A549 (cell line): ENCODE measurements around the gene THOC5. TPM values are rescaled to one million over a fixed set of nuclear protein-coding genes. Genes with fewer than 3 reads are reported as not detected.
A peak's percentile ranks its signal among the peaks of the same experiment; 100 is the strongest.
"Not testable (repeated sequence)": the region's sequence is repeated elsewhere in the genome, so short reads cannot be mapped to it uniquely, and the experiment has no call there.

Experiments
- ATAC-seq, 2 experiments: fragments of 200-7000 bp in 1 of 2; fragments of >200 bp in 1 of 2; cut with Nextera tagmentation in 1 of 2; cut with Tn5 transposase in 1 of 2; 3 replicates each; pipeline versions ENCODE4 v1.8.0 to v1.9.1; 2018 to 2020; ENCODE audit warnings: mild to moderate bottlenecking in 1 of 2, moderate library complexity in 1 of 2
- CTCF ChIA-PET: fragments of 300-600 bp; sonication (Branson Sonifier 250); formaldehyde crosslinking; extraction: SDS; loops from one replicate; lab custom pipeline; 2021; ENCODE audit warnings: antibody characterized with exemption, inconsistent platforms; lab: Yijun Ruan, JAX
- POLR2A ChIA-PET: fragments of 350-600 bp; formaldehyde crosslinking; extraction: SDS; loops from one replicate; lab custom pipeline; 2021; ENCODE audit warnings: antibody characterized with exemption, inconsistent platforms; lab: Yijun Ruan, JAX
- DNase-seq, 2 experiments: peaks; one replicate each; pipeline versions ENCODE4 v3.0.0 to v3.0.0-alpha.2; 2011 to 2016; ENCODE audit warnings: low read depth in 1 of 2, low spot score in 1 of 2
- FAIRE-seq: peaks from 2 replicates; lab custom pipeline; 2011; peaks lifted over from hg19 to GRCh38; lab: Jason Lieb, UNC
- H3K27ac ChIP-seq, 2 experiments: fragments of >200 bp; sonication (Bioruptor Twin); formaldehyde crosslinking; 3 replicates each; pipeline ENCODE4 v1.5.1; 2016 to 2017
- H3K4me1 ChIP-seq: fragments of >200 bp; sonication (Bioruptor Twin); formaldehyde crosslinking; 3 replicates; pipeline ENCODE4 v1.6.1; 2016
- H3K4me2 ChIP-seq: fragments of >200 bp; sonication (Bioruptor Twin); formaldehyde crosslinking; 3 replicates; pipeline ENCODE4 v1.6.1; 2016
- H3K4me3 ChIP-seq: fragments of >200 bp; sonication (Bioruptor Twin); formaldehyde crosslinking; 3 replicates; pipeline ENCODE4 v1.5.1; 2016
- H3K9me3 ChIP-seq: fragments of >200 bp; sonication (Bioruptor Twin); formaldehyde crosslinking; 3 replicates; pipeline ENCODE4 v1.6.1; 2016
- E2F6 ChIP-seq: IDR thresholded peaks from 2 replicates; pipeline ENCODE4 v1.6.1; 2012; ENCODE audit warnings: low read depth, borderline replicate concordance
- EHMT2 ChIP-seq: fragments of 200-600 bp; sonication (generic); IDR thresholded peaks from 2 replicates; pipeline ENCODE4 v1.6.1; 2016; ENCODE audit warnings: antibody characterized with exemption, low read depth, mild to moderate bottlenecking, moderate library complexity
- ESRRA ChIP-seq: fragments of 150-350 bp; IDR thresholded peaks from 2 replicates; pipeline ENCODE4 v1.6.1; 2014; ENCODE audit warnings: mild to moderate bottlenecking, low read length, borderline replicate concordance
- FOSB ChIP-seq: fragments of 250-450 bp; sonication (Bioruptor Pico); IDR thresholded peaks from 2 replicates; pipeline ENCODE4 v1.5.0; 2020; ENCODE audit warnings: mild to moderate bottlenecking, moderate library complexity
- FOXS1 ChIP-seq: fragments of 250-450 bp; sonication (Bioruptor Pico); IDR thresholded peaks from 2 replicates; pipeline ENCODE4 v1.5.0; 2020; ENCODE audit warnings: mild to moderate bottlenecking, moderate library complexity
- GATA3 ChIP-seq: IDR thresholded peaks from 2 replicates; pipeline ENCODE4 v1.6.1; 2012; ENCODE audit warnings: borderline replicate concordance
- HDAC2 ChIP-seq: fragments of 200-600 bp; sonication (generic); IDR thresholded peaks from 2 replicates; pipeline ENCODE4 v1.6.1; 2016
- HEYL ChIP-seq: fragments of 250-450 bp; sonication (Bioruptor Pico); IDR thresholded peaks from 2 replicates; pipeline ENCODE4 v1.8.0; 2021; ENCODE audit warnings: mild to moderate bottlenecking, moderate library complexity
- HOXA7 ChIP-seq: fragments of 250-450 bp; sonication (Bioruptor Pico); IDR thresholded peaks from 2 replicates; pipeline ENCODE4 v1.5.0; 2020; ENCODE audit warnings: mild to moderate bottlenecking, moderate library complexity
- HOXB5 ChIP-seq: fragments of 250-450 bp; sonication (Bioruptor Pico); IDR thresholded peaks from 2 replicates; pipeline ENCODE4 v1.5.0; 2020; ENCODE audit warnings: mild to moderate bottlenecking, moderate library complexity
- JUN ChIP-seq, 2 experiments: fragments of >200 bp; sonication (Bioruptor Twin); formaldehyde crosslinking; IDR thresholded peaks; 2 replicates in 1 of 2; 3 replicates in 1 of 2; pipeline ENCODE4 v1.6.1; 2016 to 2017
- JUNB ChIP-seq: fragments of >200 bp; sonication (Bioruptor Twin); formaldehyde crosslinking; IDR thresholded peaks from 2 replicates; pipeline ENCODE4 v1.6.1; 2016
- KDM1A ChIP-seq: fragments of 200-600 bp; sonication (generic); IDR thresholded peaks from 2 replicates; pipeline ENCODE4 v1.6.1; 2016; ENCODE audit warnings: low read depth, mild to moderate bottlenecking
- MAX ChIP-seq: IDR thresholded peaks from 2 replicates; pipeline ENCODE4 v1.6.1; 2012
- NR3C1 ChIP-seq: fragments of >200 bp; sonication (Bioruptor Twin); formaldehyde crosslinking; IDR thresholded peaks from 3 replicates; pipeline ENCODE4 v1.6.1; 2017
- PBX3 ChIP-seq: IDR thresholded peaks from 2 replicates; pipeline ENCODE4 v1.6.1; 2012
- POLR2A ChIP-seq: IDR thresholded peaks from 2 replicates; pipeline ENCODE4 v1.6.1; 2012; ENCODE audit warnings: mild to moderate bottlenecking, low read length
- RARB ChIP-seq: fragments of 250-450 bp; sonication (Bioruptor Pico); IDR thresholded peaks from 2 replicates; pipeline ENCODE4 v1.8.0; 2021; ENCODE audit warnings: mild to moderate bottlenecking, moderate library complexity
- RFX5 ChIP-seq: fragments of 450-650 bp; IDR thresholded peaks from 2 replicates; pipeline ENCODE4 v1.7.1; 2014; ENCODE audit warnings: antibody characterized with exemption, mild to moderate bottlenecking, moderate library complexity
- RNF2 ChIP-seq: fragments of 200-600 bp; sonication (generic); IDR thresholded peaks from 2 replicates; pipeline ENCODE4 v1.6.1; 2016; ENCODE audit warnings: low read depth, mild to moderate bottlenecking, antibody characterized with exemption, moderate library complexity, borderline replicate concordance
- TFCP2L1 ChIP-seq: fragments of 250-450 bp; sonication (Bioruptor Pico); IDR thresholded peaks from 2 replicates; pipeline ENCODE4 v1.5.0; 2021; ENCODE audit warnings: mild to moderate bottlenecking
- TP53 ChIP-seq: fragments of 250-450 bp; sonication (Bioruptor Pico); IDR thresholded peaks from 2 replicates; pipeline ENCODE4 v1.5.0; 2021; ENCODE audit warnings: mild to moderate bottlenecking, moderate library complexity
- ZFP36 ChIP-seq: fragments of 450-650 bp; IDR thresholded peaks from 2 replicates; pipeline ENCODE4 v1.6.1; 2014; ENCODE audit warnings: borderline replicate concordance; ENCODE audit not compliant: partially characterized antibody
- ZNF302 ChIP-seq: fragments of 250-450 bp; sonication (Bioruptor Pico); IDR thresholded peaks from 2 replicates; pipeline ENCODE4 v1.9.0; 2021; ENCODE audit warnings: inconsistent platforms, mild to moderate bottlenecking, moderate library complexity
- WGBS: methylation state at CpG from one replicate; pipeline ENCODE4 v1.1.6; 2017; ENCODE audit errors: missing lambda C conversion rate; 5-methylcytosine and 5-hydroxymethylcytosine counted together
- polyA plus RNA-seq, 4 experiments: library from polyadenylated mRNA; depleted of rRNA in 3 of 4; stranded (reverse); fragments of >200 nt; fragmentation: RNase III in 1 of 4; extraction: RNeasy Plus Mini Kit Qiagen cat#74134 plus additional on column Dnase treatment in 1 of 4; gene quantifications; 2 replicates in 3 of 4; 3 replicates in 1 of 4; pipeline ENCODE4 v1.2.3, GENCODE V29; 2011 to 2017
- TF ChIP-seq, protein P1 (sequence below): fragments of 450-650 bp; IDR thresholded peaks from 2 replicates; pipeline ENCODE4 v1.6.1; 2014; ENCODE audit warnings: antibody characterized with exemption

THOC5 gene
- polyA plus RNA-seq, 2 of the 4 experiments (the other 2 are of a cell fraction): 24.1 to 43.3 TPM

DNA sequence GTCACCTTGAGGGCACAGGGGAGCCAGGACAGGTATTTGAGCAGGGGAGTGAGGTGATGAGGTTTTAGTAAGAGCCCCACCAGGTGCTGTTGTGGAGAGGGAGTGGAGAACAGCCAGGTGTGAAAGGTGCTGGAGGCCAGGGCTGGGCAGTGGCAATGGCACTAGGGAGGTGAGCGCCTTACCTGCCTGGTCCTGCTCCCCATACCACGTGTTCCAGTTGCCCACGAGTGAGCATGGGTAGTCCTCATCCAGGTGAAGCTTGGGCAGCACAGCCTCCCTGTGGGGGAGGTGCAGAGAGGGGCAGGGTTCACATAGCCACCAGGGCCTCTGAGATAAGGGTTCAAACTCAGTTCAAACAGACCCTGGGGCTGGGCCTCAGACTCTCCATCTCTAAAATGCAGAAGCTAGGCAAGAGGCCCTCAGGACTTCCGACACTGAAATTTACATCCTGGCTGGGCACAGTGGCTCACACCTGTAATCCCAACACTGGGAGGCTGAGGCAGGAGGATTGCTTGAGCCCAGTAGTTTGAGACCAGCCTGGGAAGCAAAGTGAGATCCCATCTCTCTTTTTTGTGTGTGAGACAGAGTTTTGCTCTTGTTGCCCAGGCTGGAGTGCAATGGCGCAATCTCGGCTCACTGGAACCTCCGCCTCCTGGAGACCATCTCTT is 15.6 kb upstream of the THOC5 start:
- 84% methylated on average over 6 of the region's 7 CpGs for WGBS
- Histone ChIP-seq H3K9me3 (no peaks in the 10 kb centered on the region), H3K4me3 (no peak overlapping the region), H3K4me2 (no peak overlapping the region), H3K27ac (no peak overlapping the region), H3K4me1 (no peaks in the 10 kb centered on the region)
- DNase-seq (no peak), ATAC-seq (no peak), FAIRE-seq (no peak)
- CTCF ChIA-PET: interaction anchor here (0.6 to 5.5 kb wide), 2 partner anchors 8 to 15 kb away, joined by 3 to 20 read pairs; partner anchors contain the start of gene THOC5
- TF ChIP-seq JUN (IDR thresholded peaks at IDR 0.05): no peak
- no peak for TF ChIP-seq EHMT2
- TF ChIP-seq ZNF302 (CRISPR knock-in tag): no peak
- no peak for TF ChIP-seq HOXA7
- TF ChIP-seq RFX5: no peak
- no peak for TF ChIP-seq NR3C1
- no peak for TF ChIP-seq TFCP2L1 (CRISPR knock-in tag)
- TF ChIP-seq FOXS1 (CRISPR knock-in tag): no peak
- TF ChIP-seq ZFP36: no peak
- TF ChIP-seq RNF2: no peak
- no peak for TF ChIP-seq HEYL (CRISPR knock-in tag)
- POLR2A ChIA-PET: no interaction called here

- no peak for FAIRE-seq
- POLR2A ChIA-PET: no interaction called here
- Histone ChIP-seq H3K27ac (no peak overlapping the region), H3K4me2 (no peak overlapping the region)
- 92% methylated on average over 7 of the region's 7 CpGs for WGBS
- TF ChIP-seq, protein P1, sequence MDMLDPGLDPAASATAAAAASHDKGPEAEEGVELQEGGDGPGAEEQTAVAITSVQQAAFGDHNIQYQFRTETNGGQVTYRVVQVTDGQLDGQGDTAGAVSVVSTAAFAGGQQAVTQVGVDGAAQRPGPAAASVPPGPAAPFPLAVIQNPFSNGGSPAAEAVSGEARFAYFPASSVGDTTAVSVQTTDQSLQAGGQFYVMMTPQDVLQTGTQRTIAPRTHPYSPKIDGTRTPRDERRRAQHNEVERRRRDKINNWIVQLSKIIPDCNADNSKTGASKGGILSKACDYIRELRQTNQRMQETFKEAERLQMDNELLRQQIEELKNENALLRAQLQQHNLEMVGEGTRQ: no peak
- peak; percentile 93 for TF ChIP-seq ZFP36
- TF ChIP-seq, all 56 proteins: peak for 1
- Histone ChIP-seq H3K4me3 (no peak overlapping the region), H3K9me3 (no peaks in the 10 kb centered on the region), H3K4me1 (no peaks in the 10 kb centered on the region)
- no peak for ATAC-seq
- no peak for DNase-seq
- CTCF ChIA-PET: interaction anchor here (1.1 to 5.5 kb wide), 4 partner anchors 9 to 58 kb away, joined by 3 to 20 read pairs (median 4); partner anchors contain the start of gene THOC5
These were observed 13.8 kb upstream of the THOC5 start for GRCh38 chr22:29567338-29567737.

DNA sequence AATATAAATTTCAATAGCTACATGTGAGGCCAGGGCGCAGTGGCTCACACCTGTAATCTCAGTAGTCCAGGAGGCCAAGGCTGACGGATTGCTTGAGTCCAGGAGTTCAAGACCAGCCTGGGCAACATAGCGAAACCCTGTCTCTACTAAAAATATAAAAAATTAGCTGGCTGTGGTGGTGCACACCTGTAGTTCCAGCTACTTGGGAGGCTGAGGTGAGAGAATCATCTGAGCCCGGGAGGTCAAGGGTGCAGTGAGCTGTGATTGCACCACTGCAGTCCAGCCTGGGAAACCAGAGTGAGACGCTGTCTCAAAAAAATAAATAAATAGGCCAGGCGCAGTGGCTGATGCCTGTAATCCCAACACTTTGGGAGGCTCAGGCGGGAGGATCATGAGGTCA is 13.0 kb upstream of the THOC5 start:
- ATAC-seq, H3K4me3 ChIP-seq, H3K4me2 ChIP-seq, POLR2A ChIA-PET, H3K27ac ChIP-seq, H3K9me3 ChIP-seq, DNase-seq, H3K4me1 ChIP-seq, FAIRE-seq: not testable (repeated sequence)
- CTCF ChIA-PET: interaction anchor here (1.1 to 5.5 kb wide), 3 partner anchors 12 to 59 kb away, joined by 3 to 20 read pairs (median 5); partner anchors contain the start of gene THOC5
- 93% methylated on average over 7 of the region's 7 CpGs for WGBS

GRCh38 chr22:29563652-29564460 is 10.3 kb upstream of the THOC5 start:
- Histone ChIP-seq H3K4me3 (no peak overlapping the region), H3K4me1 (no peaks in the 10 kb centered on the region), H3K9me3 (no peaks in the 10 kb centered on the region), H3K27ac (no peak overlapping the region), H3K4me2 (no peak overlapping the region)
- ChIA-PET POLR2A (interaction anchor here (0.6 kb wide), 2 partner anchors 10 to 61 kb away, joined by 3 to 4 read pairs; no protein-coding TSS in a partner anchor), CTCF (interaction anchor here (0.9 to 5.5 kb wide), 3 partner anchors 10 to 95 kb away, joined by 3 to 20 read pairs (median 3); partner anchors contain the start of gene THOC5)
- 86% methylated on average over 6 of the region's 6 CpGs for WGBS
- FAIRE-seq (no peak), DNase-seq (no peak), ATAC-seq (no peak)
- TF ChIP-seq KDM1A: no peak
- TF ChIP-seq JUNB: no peak
- no peak for TF ChIP-seq HOXB5 (CRISPR knock-in tag)
- no peak for TF ChIP-seq HDAC2
- TF ChIP-seq RFX5: no peak
- TF ChIP-seq E2F6: no peak
- no peak for TF ChIP-seq ESRRA
- TF ChIP-seq POLR2A: no peak
- no peak for TF ChIP-seq FOSB (CRISPR knock-in tag)
- TF ChIP-seq JUN (IDR thresholded peaks at IDR 0.05): no peak
- TF ChIP-seq FOXS1 (CRISPR knock-in tag): no peak
- no peak for TF ChIP-seq PBX3
- no peak for TF ChIP-seq TFCP2L1 (CRISPR knock-in tag)
- no peak for TF ChIP-seq MAX
- TF ChIP-seq TP53 (CRISPR knock-in tag): no peak
- TF ChIP-seq RARB (CRISPR knock-in tag): no peak
- TF ChIP-seq GATA3: no peak
